Measurements from ENCODE around the gene PICK1.

PICK1 gene

DNA sequence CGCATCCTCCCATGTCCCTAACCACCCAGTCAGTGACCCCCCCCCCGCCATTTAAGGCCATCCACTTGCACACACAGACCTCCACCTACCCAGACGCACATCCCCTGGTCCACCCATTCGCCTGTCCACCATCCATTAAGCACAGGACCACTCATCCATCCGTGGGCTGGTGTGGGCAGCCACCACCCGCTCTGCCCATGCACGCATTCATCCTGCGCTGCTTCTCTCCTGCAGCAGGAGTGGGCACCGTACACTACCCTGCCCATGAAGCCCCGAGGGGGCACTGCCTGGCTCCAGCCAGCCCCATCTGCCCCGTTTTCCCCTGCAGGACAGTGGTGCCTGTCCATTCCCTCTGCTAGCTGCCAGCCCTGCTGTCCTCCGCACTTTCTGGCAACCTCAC is 30.7 kb downstream of the PICK1 start:
- no peak for DNase-seq (ENCODE audit: low read depth in 2 of 2)

DNA sequence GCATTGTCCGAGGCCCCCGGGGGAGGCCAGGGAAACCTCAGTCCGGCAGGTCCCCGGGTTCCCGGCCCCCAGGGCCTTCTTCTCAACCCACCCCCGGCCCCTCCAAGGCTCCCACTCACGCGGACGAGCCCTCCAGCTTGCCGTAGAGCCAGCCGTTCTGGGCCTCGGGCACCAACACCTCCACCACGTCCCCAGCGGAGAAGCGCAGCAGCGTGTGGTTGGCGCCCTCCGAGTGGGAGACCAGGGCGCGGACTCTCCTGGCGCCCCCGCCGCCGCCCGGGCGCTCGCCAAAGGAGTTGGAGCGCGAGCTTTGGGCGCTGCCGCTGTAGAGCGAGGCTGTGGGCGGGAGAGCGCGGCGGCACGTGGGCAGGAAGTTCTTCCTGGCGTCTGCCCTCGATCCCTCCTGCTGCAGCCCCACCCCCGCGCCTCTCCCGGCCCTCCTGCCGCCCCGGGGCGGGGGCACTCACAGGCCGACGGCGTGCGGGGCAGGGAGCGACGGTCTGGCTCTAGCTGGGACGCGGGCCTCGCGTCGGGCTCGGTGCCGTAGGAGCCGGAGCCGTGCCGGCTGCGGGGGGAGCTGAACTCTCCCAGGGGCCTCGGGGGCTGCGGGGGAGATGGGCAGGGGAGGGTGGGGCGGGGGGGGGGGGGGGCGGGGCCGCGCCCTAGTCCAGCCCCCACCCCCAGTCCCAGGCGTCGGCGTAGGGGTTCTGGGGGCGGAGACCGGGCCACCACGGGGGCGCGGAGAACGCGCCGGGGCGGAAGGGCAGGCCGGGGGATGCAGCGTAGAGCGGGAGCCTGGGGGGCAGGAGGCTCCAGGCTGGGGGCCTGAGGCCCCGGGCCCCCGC is 31.6 kb downstream of the PICK1 start:
- DNase-seq (ENCODE audit: low read depth in 2 of 2) = no peak

DNA sequence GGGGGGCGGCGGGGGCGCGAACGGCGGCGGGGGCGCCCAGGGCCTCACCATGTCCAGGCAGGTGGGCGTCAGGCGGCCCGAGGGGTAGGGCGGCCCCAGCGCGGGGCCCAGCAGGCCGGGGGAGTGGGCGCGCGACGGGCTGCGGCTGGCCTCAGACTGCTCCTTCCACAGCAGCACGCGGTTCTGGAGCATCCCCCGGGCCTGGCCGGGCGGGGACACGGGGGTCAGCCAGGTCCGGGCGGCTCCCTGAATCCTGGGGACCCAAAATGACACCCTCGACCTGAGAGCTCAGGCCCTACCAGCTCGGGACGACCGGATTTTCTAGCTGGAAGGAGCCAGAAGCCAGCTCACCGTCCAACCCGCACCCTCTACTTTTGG is 32.3 kb downstream of the PICK1 start:
- DNase-seq (ENCODE audit: low read depth in 2 of 2) = no peak

DNA sequence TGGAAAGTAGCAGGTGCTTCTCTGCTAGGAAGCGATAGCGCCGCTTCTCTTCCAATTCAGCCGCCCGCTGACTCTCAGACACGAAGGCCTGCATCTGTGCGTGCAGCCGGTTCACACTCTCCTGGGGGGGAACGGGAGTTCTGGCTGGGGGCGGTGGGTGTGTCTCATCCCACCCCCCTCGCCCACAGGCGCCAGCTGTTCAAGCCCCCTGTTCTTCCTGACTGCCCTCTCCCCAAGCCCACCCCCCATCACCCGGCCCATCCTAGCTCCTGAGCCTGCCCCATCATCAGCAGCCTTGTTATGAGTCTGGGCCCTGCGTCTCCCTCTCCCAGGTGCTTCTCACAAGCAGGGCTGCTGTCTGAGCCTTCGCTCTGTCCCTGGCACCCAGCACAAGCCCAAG is 39.9 kb downstream of the PICK1 start:
- no peak for DNase-seq (ENCODE audit: low read depth in 2 of 2)

DNA sequence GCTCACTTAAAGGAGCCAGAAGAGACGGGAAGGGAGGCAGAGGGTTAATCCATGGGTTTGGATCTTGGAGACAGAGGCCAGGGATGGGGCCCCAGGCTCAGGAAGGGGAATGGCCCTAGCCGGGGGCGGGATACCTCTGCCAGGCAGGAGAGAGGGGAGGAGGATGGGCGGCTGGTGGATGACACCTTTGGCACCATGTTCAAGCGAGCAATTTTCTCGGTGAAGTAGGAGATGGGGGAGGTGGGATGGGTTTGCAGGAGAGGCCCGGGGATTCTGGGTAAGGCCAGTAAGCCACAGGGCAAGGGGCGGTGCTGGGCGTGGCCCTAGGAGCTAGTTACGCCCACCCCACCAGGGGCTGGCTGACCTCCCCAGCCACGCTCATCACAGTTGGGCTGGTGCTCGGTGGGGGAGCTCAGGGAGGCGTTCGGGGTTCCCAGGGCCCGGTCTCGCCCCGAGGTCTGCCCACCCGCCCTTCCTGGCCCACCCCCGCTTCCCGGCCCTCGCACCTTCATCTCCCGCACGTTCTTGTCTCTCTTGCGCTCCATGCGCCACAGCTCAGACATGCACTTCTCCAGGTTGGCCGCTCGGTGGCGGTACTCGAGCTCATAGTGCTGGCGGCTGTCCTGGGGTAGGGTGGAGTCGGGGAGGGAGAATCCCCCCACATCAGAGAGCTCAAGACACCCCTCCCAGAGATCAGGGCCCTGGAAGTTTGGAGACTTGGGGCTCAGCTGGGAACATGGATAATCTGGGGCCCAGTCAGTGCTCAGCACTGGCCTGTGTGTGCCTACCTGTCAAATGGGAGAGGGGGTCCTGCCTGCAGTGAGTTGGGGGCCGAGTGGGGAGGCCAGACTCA is 40.6 kb downstream of the PICK1 start:
- DNase-seq (ENCODE audit: low read depth in 2 of 2) = no peak

DNA sequence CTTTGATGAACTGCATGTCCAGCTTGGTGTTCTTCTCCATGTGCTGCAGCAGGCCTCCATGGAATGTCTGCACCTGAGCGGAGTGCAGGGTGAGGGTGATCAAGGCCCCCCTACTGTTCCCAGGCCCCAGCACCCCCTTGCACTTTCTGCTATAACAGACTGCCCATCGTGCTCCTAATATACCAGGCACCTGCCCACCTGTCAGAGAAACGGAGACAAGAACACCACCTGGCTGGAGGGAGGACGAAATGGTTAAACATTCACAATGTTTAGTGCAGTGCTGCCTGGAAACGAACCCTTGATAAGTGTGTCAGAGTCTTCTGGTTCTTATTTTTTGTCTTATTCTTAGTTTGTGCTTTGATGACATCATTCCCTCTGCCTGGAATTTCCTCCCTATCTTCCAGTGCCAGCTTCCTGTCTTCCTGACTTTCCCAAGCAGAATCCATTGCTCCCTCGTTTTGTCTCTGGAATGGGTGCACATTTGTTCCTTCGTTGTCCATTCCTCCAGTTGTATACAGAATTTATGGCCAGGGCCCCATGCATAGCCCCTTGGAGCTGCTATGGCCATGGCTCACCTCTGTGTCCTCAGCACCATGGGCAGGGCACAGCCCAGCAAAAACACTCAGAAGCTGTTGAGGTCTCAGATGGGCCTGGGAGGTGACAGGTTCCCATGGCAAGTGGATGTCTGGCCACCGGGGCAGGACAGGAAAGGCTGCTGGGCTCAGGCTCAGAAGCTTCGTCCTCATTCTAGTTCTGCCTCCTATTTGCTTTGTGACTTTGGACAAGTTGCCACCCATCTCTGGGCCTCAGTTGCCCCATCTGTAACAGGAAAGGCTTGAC is 41.4 kb downstream of the PICK1 start:
- no peak for DNase-seq (ENCODE audit: low read depth in 2 of 2)

DNA sequence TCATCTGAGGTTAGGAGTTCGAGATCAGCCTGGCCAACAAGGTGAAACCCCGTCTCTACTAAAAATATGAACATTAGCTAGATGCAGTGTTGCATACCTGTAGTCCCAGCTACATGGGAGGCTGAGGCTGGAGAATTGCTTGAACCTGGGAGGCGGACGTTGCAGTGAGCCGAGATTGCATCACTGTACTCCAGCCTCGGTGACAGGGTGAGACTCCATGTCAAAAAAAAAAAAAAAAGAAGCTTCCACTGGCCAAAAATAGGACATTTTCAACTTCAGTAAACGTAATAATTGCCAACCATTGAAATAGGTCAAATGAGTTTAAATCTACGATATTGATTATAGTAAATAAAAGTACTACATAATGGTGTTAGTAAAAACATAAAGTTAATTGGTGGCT is 46.4 kb downstream of the PICK1 start:
- DNase-seq (ENCODE audit: low read depth in 2 of 2) = no peak

DNA sequence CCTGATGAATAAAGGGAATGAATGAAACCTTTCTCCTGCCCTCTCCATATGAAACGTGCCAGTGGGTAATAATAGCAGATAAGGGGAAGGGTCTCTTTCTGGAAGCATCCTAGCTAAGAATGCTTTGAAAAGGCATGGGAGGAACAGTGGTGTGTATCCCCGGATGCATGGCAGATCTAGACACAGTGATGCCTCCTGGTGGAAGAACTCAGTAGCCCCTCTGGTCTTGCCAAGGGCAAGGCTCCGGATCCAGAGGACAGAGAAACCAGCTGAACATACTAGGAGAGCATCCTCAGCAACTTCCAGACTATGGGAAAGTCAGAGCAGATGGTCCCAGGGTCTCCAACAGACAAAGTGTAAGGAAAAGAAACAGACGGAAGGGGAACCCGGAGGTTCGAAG is 46.9 kb downstream of the PICK1 start:
- DNase-seq (ENCODE audit: low read depth in 2 of 2) = no peak

DNA sequence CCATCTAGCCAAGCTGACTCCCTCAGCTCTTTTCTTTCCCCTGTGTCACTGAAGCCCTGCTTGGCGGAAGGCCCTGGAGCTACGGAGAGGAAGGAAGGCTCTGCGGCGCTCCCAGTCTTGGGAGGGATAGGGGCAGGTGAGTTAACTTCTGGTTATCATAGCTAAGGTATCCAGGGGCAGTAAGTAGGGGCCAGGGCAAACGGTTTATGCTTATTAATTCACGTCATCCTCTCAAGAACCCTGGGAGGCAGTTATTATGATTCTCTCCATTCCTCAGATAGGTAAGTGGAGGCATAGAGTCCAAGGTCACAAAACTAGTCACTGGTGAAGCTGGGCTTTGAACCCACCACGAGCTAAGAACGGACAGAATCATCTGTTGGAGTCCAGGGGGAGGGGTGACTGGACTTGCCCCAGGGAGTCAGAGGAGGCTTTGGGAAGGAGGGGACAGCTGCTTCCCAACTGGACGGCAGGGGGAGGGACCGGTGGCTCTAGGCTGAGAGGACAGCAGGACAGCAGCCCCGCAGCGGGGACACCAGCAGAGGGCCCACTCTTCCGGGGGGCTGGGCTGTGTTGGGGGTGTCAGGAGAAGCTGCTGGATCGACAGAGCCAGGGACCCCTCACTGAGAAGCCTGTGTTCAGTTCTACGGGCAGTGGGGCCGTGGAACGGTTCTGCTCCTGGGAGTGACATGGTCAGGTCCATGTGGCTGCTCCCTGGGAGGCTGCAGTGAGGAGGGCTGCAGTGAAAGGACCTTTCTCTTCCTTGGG is 49.8 kb downstream of the PICK1 start:
- DNase-seq (ENCODE audit: low read depth in 2 of 2) = no peak

DNA sequence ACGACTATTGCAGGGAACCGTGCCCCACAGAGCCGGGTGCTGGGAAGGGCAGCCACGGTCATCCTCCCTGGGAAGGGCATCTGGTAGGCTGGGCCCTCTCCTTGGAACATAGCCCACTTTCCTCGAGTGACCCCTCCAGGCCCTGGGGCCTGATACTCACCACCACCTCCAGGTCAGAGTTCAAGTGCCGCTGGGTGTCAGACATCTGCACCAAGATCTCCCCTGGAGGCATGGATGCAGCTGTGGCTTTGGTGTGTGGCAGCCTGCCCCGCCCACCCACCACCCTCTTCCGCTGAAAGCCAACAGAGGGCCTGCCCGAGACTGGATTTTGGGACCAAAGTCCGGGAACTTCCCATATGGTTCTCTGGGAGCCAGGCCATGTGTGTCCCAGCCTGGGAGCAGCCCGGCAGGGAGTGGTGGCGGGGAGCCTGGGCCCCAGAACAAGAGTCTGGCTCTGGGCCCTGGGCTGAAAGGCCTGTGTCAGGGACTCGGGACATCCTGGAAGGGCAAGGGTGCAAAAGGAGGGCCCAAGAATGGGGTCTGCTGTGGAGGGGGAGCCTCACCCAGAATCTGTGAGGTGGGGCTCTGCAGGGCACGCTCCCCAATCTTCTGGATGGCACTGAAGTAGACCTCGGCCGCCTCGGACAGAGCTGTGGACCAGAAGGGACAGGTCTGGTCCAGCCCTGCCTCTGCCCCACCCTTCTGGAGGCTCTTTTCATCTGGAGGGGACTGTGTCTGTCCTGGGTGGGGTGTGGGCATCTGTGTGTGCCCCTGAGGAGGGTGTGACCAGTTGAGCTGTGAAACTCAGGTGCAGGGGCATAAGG is 50.7 kb downstream of the PICK1 start:
- DNase-seq (ENCODE audit: low read depth in 2 of 2) = no peak

DNA sequence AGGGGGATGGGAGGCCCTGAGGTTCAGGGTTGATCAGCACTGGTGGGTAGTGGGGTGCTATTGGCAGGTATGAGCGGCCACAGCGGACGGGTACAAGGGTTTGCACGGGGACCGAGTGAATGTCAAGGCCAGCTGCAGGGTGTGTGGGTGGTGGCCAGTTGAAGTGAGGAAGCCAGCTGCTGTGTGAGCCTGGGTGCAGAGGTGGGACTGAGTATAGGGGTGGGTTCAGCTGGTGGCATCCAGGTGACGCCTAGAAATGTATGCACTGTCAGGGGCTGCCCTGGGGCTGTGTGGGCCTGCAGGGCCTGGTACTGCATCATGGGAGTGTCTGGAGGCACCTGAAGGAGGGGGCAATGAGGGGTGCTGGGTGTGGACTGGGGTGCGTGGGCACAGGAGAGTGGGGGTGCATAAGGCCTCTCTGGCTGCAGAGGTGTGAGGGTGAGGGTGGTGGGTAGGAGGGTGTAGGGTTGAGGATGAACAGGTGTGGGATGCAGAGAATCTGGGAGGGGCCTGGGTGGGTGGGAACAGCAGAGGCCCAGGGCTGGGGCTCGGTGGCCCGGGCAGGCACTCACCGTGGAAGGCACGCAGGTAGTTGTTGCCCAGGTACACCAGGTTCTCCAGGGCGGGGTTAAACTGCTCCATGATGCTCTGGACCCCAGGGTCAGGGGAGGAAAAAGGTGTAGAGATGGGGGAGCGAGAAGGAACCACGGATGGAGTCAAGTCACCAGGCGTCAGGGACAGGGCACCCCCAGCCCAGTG is 51.5 kb downstream of the PICK1 start:
- DNase-seq (ENCODE audit: low read depth in 2 of 2) = no peak

DNA sequence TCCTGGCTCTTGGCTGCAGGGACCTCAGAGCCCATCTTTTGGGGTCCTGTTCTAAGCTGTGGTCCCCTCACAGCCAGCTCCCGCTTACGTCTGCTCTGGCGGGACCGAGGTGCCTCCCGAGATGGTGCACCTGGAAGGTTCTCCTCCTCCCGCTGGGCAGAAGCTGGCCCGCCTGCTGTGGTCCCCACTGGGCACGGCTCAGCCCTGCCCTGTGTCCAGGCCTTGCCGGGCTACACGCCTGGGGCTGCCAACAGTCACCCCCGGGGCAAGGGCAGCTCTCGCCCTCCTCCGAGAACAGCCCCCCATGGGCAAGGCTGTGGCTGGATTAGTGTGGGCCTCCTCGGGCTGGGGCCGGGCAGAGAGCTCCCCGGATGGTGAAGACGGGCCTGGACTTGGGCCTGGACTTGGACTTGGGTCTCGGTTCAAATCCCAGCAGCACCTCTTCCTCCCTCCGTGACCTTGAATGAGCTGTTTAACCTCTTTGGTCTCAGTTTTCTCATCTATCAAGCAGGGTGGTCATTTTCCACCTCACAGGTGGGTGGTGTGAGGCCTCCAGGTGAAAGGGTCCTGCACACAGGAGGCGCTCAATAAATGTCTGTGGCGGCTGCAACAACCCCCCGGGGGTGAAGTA is 52.3 kb downstream of the PICK1 start:
- DNase-seq (ENCODE audit: low read depth in 2 of 2) = no peak

DNA sequence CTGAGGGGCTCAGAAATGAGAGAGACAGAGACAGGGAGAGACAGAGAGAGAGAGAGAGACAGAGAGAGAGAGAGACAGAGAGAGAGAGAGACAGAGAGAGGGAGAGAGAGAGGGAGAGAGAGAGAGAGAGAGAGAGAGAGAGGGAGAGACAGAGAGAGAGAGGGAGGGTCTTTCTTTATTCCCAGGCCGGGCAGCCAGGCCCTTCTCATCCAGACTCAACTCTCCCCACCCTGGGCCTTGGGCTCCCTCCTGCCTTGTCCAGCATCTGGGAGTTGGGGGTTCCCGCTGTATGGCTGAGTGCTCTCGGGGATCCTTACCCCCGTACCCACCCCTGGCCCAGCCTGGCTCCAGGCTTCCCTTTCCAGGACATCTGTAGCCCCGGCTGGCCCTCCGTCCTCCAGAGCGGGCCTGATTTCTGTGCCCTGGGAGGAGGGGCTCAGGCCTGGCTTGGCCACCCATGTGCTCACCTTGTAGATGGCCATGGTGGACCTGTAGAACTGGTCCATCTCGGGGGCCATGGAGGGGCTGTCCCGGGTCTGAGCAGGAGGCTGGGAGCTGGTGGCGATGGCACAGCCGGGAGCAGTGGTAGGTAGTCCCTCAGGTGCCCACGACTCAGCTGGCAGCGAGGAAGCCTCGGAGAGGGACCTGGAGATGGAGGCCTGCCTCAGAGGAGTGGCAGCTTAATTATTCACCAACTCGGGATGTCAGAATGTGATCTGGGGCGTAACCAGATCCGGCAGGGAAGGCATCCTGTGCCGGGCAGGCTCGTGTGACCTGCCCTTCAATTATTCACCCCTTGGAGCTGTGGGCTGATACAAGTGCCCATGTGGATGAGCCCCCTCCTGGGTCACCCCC is 53.0 kb downstream of the PICK1 start, which contains the start of gene BAIAP2L2:
Gene BAIAP2L2 (minus strand): TSS at position 677 of the 855 bp plus-strand sequence. CDS start 159 bp downstream, at position 518.
- no peak for DNase-seq (ENCODE audit: low read depth in 2 of 2)

DNA sequence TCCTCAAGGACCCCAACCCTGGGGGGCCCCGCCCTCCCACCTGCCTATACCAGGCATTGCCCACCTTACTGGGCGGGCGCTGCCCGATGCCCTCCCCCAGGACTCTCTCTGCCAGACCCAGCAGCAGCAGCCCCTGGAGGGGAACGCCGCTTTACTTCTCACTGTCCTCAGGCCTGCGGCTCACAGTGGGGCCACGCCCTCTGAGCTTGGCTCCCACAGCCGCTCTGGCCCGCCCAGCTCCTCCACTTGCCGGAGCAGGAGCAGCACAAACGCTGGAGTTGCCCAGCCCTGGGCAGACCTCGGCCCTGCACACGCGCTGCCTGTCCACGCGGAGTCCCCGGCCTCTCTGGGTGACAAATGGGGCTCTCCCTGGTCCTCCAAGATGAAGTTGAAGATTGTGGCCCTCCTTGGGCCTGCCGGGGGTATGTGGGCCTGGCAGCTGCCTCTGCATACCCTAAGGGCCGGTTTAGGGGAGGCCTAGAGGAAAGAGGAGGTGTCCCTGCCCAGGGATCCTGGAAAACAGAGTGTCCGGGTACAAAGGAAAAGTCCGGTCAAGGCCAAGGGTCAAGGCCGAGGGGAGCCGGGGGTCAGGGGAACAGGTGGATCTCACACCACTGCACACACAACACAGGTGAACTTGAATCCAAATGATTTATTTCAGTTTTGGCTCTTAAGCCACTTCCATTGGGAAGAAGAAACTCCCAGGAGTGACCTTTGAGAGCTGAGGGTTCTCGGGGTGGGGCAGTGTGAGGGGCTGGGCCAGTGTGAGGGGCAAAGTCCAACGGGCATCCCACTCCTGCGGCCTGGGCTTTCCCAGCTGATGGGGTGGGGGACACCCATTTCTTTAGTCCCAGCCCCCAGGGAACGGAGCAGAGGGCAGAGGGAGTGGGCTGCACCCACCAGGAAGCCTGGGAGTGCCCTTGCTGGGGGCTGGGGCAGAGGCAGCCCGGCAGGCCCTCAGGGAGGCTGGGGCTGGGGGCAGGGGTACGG is 54.0 kb downstream of the PICK1 start:
- DNase-seq (ENCODE audit: low read depth in 2 of 2) = no peak

DNA sequence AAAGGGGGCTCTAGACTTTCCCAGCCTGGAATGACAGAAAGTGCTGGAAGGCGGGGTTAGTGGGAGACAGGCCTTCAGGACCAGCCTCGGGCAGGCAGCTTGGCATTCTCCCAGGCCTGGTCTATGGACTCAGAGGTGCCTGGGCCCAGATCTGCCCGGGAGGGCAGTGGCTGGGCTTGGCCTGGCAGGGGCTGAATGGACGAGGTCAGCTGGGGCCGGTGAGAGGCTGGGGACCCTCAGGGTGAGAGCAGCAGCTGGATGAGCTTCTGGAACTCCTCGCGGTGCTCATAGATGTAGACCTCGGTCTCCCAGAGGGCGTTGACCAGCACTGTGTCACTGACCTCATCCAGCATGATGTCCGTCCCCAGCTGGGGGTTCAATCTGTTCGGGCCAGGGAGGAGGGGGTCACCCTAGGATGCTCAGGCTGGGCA is 54.7 kb downstream of the PICK1 start:
- DNase-seq (ENCODE audit: low read depth in 2 of 2) = no peak

DNA sequence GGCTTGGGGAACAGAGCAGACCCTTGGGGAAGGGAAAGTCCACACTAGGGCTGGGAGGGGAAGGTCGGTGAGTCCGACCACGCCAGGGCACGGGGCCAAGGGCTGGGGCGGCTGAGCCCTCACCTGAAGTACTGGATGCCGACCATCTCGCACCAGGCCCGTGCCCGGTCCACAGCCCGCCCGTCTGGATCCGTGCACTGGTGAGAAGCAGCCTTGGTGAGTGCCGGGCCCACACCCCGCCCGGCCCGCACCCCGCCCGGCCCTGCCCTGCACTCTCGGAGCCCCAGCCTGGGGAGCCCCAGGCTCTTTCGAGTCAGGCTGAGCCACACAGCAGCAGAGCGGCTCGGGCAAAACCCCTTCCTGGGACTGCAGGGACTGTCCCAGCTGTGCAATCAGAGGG is 55.2 kb downstream of the PICK1 start:
- DNase-seq (ENCODE audit: low read depth in 2 of 2) = no peak
